ENCODE data around the gene COL15A1.
"Not testable (repeated sequence)": the region's sequence is repeated elsewhere in the genome, so short reads cannot be mapped to it uniquely, and the experiment has no call there.

DNA sequence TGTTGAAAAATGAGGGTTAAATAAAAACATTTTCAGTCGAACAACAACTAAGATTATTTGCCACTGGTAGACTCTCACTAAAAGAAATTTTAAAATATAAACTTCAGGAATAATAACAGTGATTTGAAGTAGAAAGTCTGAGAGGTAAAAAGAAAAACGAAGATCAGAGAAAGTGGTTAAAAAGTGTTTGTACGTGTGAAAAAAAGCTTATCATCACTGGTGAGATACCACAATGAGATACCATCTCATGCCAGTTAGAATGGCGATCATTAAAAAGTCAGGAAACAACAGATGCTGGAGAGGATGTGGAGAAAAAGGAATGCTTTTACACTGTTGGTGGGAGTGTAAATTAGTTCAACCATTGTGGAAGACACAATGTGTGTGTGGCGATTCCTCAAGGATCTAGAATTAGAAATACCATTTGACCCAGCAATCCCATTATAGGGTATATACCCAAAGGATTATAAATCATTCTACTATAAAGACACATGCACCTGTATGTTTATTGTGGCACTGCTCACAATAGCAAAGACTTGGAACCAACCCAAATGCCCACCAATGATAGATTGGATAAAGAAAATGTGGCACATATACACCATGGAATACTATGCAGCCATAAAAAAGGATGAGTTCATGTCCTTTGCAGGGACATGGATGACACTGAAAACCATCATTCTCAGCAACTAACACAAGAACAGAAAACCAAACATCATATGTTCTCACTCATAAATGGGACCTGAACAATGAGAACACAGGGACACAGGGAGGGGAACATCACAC, 156.3 kb downstream of the COL15A1 start:
- not testable (repeated sequence) for TF ChIP-seq ZNF274 (IDR thresholded peaks at IDR 0.05; ENCODE audit: low read depth, low read length); YY1 (IDR thresholded peaks at IDR 0.05; ENCODE audit: insufficient read depth, insufficient read length)
